Adipocyte (in vitro differentiated cells): Measurements from ENCODE around the gene SFXN5.

ENCODE experiments used
- DNase-seq: peaks from one replicate; pipeline ENCODE4 v3.0.0-alpha.2; 2015; ENCODE audit warnings: low read depth
- H3K27me3 ChIP-seq: replicated peaks from 2 replicates; pipeline ENCODE4 v1.7.0; 2013; ENCODE audit warnings: mild to moderate bottlenecking, low read length, moderate library complexity; ENCODE audit not compliant: control insufficient read depth, insufficient read depth
- H3K36me3 ChIP-seq: 2 replicates; pipeline ENCODE4 v1.7.0; 2013; ENCODE audit warnings: low read length, mild to moderate bottlenecking, moderate library complexity; ENCODE audit not compliant: control insufficient read depth, insufficient read depth, severe bottlenecking
- H3K4me1 ChIP-seq: 2 replicates; pipeline ENCODE4 v1.7.0; 2013; ENCODE audit warnings: mild to moderate bottlenecking, low read length, moderate library complexity; ENCODE audit not compliant: control insufficient read depth, insufficient read depth
- H3K4me3 ChIP-seq: 2 replicates; pipeline ENCODE4 v1.7.0; 2013; ENCODE audit warnings: mild to moderate bottlenecking, low read length, moderate library complexity
- H3K9ac ChIP-seq: 2 replicates; pipeline ENCODE4 v1.7.0; 2013; ENCODE audit warnings: mild to moderate bottlenecking, low read length, moderate library complexity
- H3K9me3 ChIP-seq: 2 replicates; pipeline ENCODE4 v1.7.0; 2013; ENCODE audit warnings: mild to moderate bottlenecking, low read length, moderate library complexity; ENCODE audit not compliant: control insufficient read depth

Gene SFXN5

GRCh38 chr2:72952961-72953360 lies 118.6 kb downstream of the SFXN5 start:
- no peaks in the 10 kb centered on the region for H3K9me3 ChIP-seq
- H3K36me3 ChIP-seq = peaks cover 3% of the 10 kb centered on the region
- no peaks in the 10 kb centered on the region for H3K4me1 ChIP-seq
- H3K4me3 ChIP-seq = no peak overlapping the region
- no peaks in the 10 kb centered on the region for H3K27me3 ChIP-seq
- H3K9ac ChIP-seq = no peak overlapping the region
- DNase-seq = no peak

DNA sequence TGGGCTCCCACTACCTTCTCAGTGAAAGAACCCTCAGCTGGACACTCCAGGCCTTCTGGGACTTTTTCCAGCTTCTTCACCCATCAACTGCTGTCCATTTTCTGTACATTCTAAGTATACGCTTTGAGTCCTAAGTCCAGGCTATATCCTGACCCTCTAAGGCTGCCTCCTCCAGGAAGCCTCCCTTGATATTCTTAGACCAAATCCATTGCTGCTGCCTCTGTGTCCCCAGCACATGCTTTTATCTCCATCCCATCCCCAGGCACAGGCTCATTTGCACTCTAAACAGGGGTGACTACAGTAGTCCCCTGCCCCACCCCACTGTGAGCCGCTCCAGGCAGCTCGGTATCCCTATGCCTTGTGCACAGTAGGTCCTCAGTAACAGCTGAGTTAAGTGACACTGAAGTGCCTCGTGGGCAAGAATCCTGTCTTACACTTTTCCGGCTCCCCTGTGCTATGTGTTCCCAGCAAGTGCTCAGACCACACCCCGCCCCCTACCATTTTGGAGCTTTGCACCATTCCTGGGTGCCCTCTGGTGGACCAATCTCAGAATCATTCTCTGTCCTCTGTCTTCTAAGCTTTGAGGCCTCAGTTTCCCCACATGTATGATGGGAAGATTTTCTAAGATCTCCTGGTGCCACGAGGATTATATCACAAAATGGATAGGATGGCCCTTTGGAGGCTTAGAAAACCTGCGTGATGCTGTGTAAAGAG lies 119.2 kb downstream of the SFXN5 start:
- no peak for DNase-seq

GRCh38 chr2:72951303-72952095 lies 120.0 kb downstream of the SFXN5 start:
- no peaks in the 10 kb centered on the region for H3K36me3 ChIP-seq
- no peaks in the 10 kb centered on the region for H3K9me3 ChIP-seq
- H3K4me3 ChIP-seq = no peak overlapping the region
- no peak overlapping the region for H3K9ac ChIP-seq
- no peaks in the 10 kb centered on the region for H3K4me1 ChIP-seq
- no peaks in the 10 kb centered on the region for H3K27me3 ChIP-seq
- DNase-seq = no peak

More for the DNA sequence above, 119.2 kb downstream of the SFXN5 start:
- Histone ChIP-seq H3K9ac (no peak overlapping the region), H3K36me3 (peaks cover 2% of the 10 kb centered on the region), H3K9me3 (no peaks in the 10 kb centered on the region), H3K4me3 (no peak overlapping the region), H3K27me3 (no peaks in the 10 kb centered on the region), H3K4me1 (no peaks in the 10 kb centered on the region)

DNA sequence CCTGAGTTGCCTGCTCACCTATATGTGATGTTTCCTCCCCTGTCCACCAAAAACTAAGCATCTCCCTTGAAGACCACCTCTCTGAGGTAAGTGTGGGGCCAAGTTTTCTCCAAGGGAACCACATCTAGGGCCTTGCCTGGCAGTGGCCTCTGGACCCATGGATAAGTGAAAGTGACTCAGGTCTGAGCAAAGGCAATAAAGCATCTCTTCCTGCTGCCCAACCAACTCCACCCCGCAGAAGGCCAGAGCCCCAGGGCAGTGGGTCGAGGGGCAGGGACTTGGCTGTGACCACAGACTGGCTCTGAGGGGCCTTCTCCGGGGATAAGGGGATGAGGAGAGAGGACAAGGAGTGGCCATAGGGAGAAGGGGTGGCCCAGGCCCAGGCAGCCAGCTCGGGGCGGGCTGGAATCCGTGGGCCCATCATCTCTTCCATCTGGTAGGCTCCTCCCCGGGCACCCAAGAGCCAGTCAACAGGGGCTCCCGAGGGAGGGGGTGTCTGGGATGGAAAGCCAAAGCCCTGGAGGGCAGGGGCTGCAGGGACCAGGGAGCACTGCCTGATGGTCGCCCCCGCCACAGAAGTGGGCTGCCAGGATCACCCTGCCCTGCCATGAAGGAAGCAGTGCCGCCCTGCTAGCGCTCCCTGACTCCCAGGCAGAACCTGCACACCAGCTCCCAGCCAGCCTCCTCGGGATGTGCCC lies 120.8 kb downstream of the SFXN5 start:
- no peak overlapping the region for H3K4me3 ChIP-seq
- no peaks in the 10 kb centered on the region for H3K9me3 ChIP-seq
- no peaks in the 10 kb centered on the region for H3K4me1 ChIP-seq
- no peaks in the 10 kb centered on the region for H3K36me3 ChIP-seq
- no peaks in the 10 kb centered on the region for H3K27me3 ChIP-seq
- H3K9ac ChIP-seq = no peak overlapping the region
- no peak for DNase-seq

DNA sequence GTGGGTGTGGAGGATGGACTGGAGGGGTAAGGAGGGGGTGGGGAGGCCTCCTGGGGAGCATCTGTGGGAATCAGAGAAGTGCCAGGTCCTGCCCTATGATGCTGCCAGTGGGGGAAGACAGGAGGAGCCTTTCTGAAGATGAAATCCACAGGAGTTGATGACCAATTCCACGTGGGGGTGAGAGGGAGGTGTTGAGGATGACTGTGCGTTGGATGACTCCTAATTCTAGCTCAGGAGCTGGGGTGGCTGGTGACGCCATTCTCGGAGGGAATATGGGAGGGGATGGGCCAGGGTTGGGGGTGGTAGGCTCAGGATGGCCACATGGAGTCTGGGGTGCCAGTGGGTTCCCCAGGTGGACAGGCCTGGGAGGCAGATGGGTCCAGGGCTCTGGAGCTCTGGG lies 121.9 kb downstream of the SFXN5 start:
- Histone ChIP-seq H3K27me3 (no peaks in the 10 kb centered on the region), H3K9ac (no peak overlapping the region), H3K4me3 (no peak overlapping the region), H3K36me3 (no peaks in the 10 kb centered on the region), H3K9me3 (no peaks in the 10 kb centered on the region), H3K4me1 (no peaks in the 10 kb centered on the region)
- no peak for DNase-seq

- DNase-seq = no peak
- Histone ChIP-seq H3K27me3 (no peaks in the 10 kb centered on the region), H3K36me3 (no peaks in the 10 kb centered on the region), H3K4me1 (no peaks in the 10 kb centered on the region), H3K9me3 (no peaks in the 10 kb centered on the region), H3K9ac (no peak overlapping the region), H3K4me3 (no peak overlapping the region)
Measured at GRCh38 chr2:72949045-72949444, 122.5 kb downstream of the SFXN5 start.

DNA sequence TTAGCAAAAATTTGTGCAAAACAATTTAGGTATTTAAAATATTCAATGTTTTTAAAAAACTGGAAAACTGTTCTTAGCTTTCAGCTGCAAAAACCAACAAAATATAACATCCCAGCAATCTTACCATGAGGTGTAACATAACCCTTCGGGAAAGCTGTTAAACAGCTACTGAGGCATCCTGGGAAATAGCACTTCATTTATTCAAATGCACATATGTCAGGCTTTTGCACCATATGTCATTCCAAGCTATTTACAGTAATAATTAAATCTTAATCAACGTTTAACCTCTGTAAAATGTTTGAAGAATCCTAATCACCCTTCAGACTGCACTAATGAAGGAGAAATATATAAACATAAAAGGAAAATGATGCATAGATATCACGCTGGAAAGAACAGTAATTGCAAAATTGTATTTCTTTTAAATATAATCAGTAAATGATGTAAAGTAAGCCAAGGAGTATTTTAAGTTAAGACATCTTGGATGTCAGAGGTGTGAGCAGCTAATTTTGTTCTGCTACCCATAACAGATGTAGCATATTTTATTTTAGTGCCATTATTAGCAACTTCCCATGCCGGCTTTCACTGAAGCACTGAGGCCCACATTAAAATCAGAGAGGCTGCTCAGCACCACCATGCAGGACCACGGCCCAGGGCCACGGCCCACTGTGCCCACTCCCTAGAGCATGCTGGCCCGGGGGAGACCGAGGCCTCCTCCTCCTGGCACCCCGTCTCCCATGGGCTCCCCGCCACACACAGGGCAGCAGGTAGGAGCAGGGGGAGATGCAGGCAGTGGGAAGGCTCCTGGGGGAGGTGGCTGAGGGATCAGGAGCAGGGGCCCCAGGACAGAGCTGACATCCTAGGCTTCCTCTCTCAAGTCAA lies 123.3 kb downstream of the SFXN5 start:
- no peak overlapping the region for H3K4me3 ChIP-seq
- DNase-seq = no peak
- no peaks in the 10 kb centered on the region for H3K27me3 ChIP-seq
- no peak overlapping the region for H3K9ac ChIP-seq
- H3K36me3 ChIP-seq = no peaks in the 10 kb centered on the region
- no peaks in the 10 kb centered on the region for H3K9me3 ChIP-seq
- H3K4me1 ChIP-seq = no peaks in the 10 kb centered on the region

DNA sequence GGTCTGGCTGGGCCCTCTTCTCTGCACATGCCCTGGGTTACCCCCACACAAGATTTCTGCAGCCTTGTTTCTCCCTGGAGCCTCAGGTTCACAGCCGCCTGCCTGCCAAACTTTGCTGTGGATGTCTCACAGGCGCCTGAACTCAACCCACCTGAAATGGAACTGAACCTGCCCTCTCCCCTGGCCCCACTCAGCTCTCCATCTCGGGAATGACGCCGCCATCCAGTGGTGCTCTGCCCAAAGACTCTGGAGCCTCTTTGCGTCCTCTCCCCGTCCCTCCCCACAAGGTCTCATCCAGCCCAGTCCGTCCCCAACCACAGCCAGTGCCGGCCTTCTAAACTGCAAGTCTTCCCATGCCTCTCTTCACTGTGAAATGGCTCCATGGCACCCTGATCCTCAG lies 125.0 kb downstream of the SFXN5 start:
- Histone ChIP-seq H3K36me3 (no peaks in the 10 kb centered on the region), H3K9ac (no peak overlapping the region), H3K4me3 (no peak overlapping the region), H3K27me3 (no peaks in the 10 kb centered on the region), H3K9me3 (no peaks in the 10 kb centered on the region), H3K4me1 (no peaks in the 10 kb centered on the region)
- DNase-seq = no peak

GRCh38 chr2:72945450-72946019 lies 126.0 kb downstream of the SFXN5 start:
- Histone ChIP-seq H3K27me3 (no peaks in the 10 kb centered on the region), H3K4me3 (no peak overlapping the region), H3K36me3 (no peaks in the 10 kb centered on the region), H3K9me3 (no peaks in the 10 kb centered on the region), H3K4me1 (peaks cover 5% of the 10 kb centered on the region), H3K9ac (no peak overlapping the region)
- DNase-seq = no peak

- Histone ChIP-seq H3K27me3 (no peaks in the 10 kb centered on the region), H3K4me1 (peaks cover 5% of the 10 kb centered on the region), H3K4me3 (no peak overlapping the region), H3K36me3 (no peaks in the 10 kb centered on the region), H3K9ac (no peak overlapping the region), H3K9me3 (no peaks in the 10 kb centered on the region)
- no peak for DNase-seq
Measured at GRCh38 chr2:72944804-72945449, 126.6 kb downstream of the SFXN5 start.
